Endothelial cell (in vitro differentiated cells): Measurements from ENCODE around the gene NRCAM. TPM values are rescaled to one million over a fixed set of nuclear protein-coding genes. Genes with fewer than 3 reads are reported as not detected.

ENCODE experiments used
- DNase-seq: peaks from one replicate; pipeline ENCODE4 v3.0.0; 2021; ENCODE audit warnings: low spot score
- H3K27ac Mint-ChIP-seq: one replicate; pipeline ENCODE4 v1.8.0; 2021; ENCODE audit warnings: mixed read lengths, inconsistent platforms; ENCODE audit not compliant: unreplicated experiment
- H3K27me3 Mint-ChIP-seq: one replicate; pipeline ENCODE4 v1.8.0; 2021; ENCODE audit warnings: mild to moderate bottlenecking, moderate library complexity, mixed read lengths, inconsistent platforms; ENCODE audit not compliant: unreplicated experiment
- H3K36me3 Mint-ChIP-seq: one replicate; pipeline ENCODE4 v1.8.0; 2021; ENCODE audit warnings: mild to moderate bottlenecking, low read depth, mixed read lengths, inconsistent platforms; ENCODE audit not compliant: unreplicated experiment
- H3K4me1 Mint-ChIP-seq: one replicate; pipeline ENCODE4 v1.8.0; 2021; ENCODE audit warnings: mild to moderate bottlenecking, mixed read lengths, inconsistent platforms; ENCODE audit not compliant: unreplicated experiment
- H3K4me3 Mint-ChIP-seq: one replicate; pipeline ENCODE4 v1.8.0; 2021; ENCODE audit warnings: mild to moderate bottlenecking, mixed read lengths, inconsistent platforms; ENCODE audit not compliant: unreplicated experiment
- H3K9me3 Mint-ChIP-seq: one replicate; pipeline ENCODE4 v1.8.0; 2021; ENCODE audit warnings: mixed read lengths, inconsistent platforms; ENCODE audit not compliant: unreplicated experiment
- CTCF ChIP-seq: fragments of 200-600 bp; sonication (generic); IDR thresholded peaks from one replicate; pipeline ENCODE4 v1.5.0; 2021; ENCODE audit warnings: antibody characterized with exemption; ENCODE audit not compliant: unreplicated experiment
- total RNA-seq: library from RNA; stranded (reverse); fragmentation: NEBNext Ultra II Directional; extraction: Animal tissue kit (Norgen Biotek cat#: 25700); gene quantifications from one replicate; pipeline ENCODE4 v1.2.1, GENCODE V29; 2021; ENCODE audit not compliant: unreplicated experiment

The NRCAM gene
- total RNA-seq, 1 donor from 2014 or later: 2.2 TPM

GRCh38 chr7:108375668-108376067, 80.6 kb downstream of the NRCAM start:
- peaks cover 2% of the 10 kb centered on the region for H3K4me1 Mint-ChIP-seq
- no peaks in the 10 kb centered on the region for H3K9me3 Mint-ChIP-seq
- H3K27ac Mint-ChIP-seq: no peak overlapping the region
- no peak for TF ChIP-seq CTCF
- no peaks in the 10 kb centered on the region for H3K36me3 Mint-ChIP-seq
- no peak overlapping the region for H3K4me3 Mint-ChIP-seq
- peaks cover 2% of the 10 kb centered on the region for H3K27me3 Mint-ChIP-seq
- no peak for DNase-seq

GRCh38 chr7:108374899-108375298, 81.3 kb downstream of the NRCAM start:
- H3K27ac Mint-ChIP-seq: no peak overlapping the region
- no peak for DNase-seq
- no peak for TF ChIP-seq CTCF
- peaks cover 2% of the 10 kb centered on the region for H3K4me1 Mint-ChIP-seq
- H3K4me3 Mint-ChIP-seq: no peak overlapping the region
- peaks cover 2% of the 10 kb centered on the region for H3K27me3 Mint-ChIP-seq
- no peaks in the 10 kb centered on the region for H3K36me3 Mint-ChIP-seq
- H3K9me3 Mint-ChIP-seq: no peaks in the 10 kb centered on the region

GRCh38 chr7:108372618-108373017, 83.6 kb downstream of the NRCAM start:
- no peaks in the 10 kb centered on the region for H3K27me3 Mint-ChIP-seq
- TF ChIP-seq CTCF: no peak
- no peak overlapping the region for H3K4me3 Mint-ChIP-seq
- no peak overlapping the region for H3K27ac Mint-ChIP-seq
- no peaks in the 10 kb centered on the region for H3K9me3 Mint-ChIP-seq
- no peaks in the 10 kb centered on the region for H3K36me3 Mint-ChIP-seq
- DNase-seq: no peak
- no peaks in the 10 kb centered on the region for H3K4me1 Mint-ChIP-seq

GRCh38 chr7:108370616-108371015, 85.6 kb downstream of the NRCAM start:
- no peak overlapping the region for H3K27ac Mint-ChIP-seq
- no peaks in the 10 kb centered on the region for H3K9me3 Mint-ChIP-seq
- no peaks in the 10 kb centered on the region for H3K4me1 Mint-ChIP-seq
- H3K27me3 Mint-ChIP-seq: no peaks in the 10 kb centered on the region
- TF ChIP-seq CTCF: no peak
- no peaks in the 10 kb centered on the region for H3K36me3 Mint-ChIP-seq
- H3K4me3 Mint-ChIP-seq: no peak overlapping the region
- no peak for DNase-seq

GRCh38 chr7:108368466-108368865, 87.8 kb downstream of the NRCAM start:
- H3K9me3 Mint-ChIP-seq: no peaks in the 10 kb centered on the region
- H3K27ac Mint-ChIP-seq: no peak overlapping the region
- TF ChIP-seq CTCF: no peak
- no peaks in the 10 kb centered on the region for H3K4me1 Mint-ChIP-seq
- H3K27me3 Mint-ChIP-seq: no peaks in the 10 kb centered on the region
- no peaks in the 10 kb centered on the region for H3K36me3 Mint-ChIP-seq
- DNase-seq: no peak
- H3K4me3 Mint-ChIP-seq: no peak overlapping the region
